Erythroblast (primary cell): ENCODE measurements around the gene IRAK1.

Experiments used
- DNase-seq, 2 experiments: peaks; one replicate each; lab custom pipeline; 2025; lab: John Stamatoyannopoulos, UW
- GATA1 ChIP-seq: IDR thresholded peaks from 2 replicates; pipeline ENCODE4 v1.6.1; 2011; ENCODE audit warnings: low read depth, mild to moderate bottlenecking, control low read depth, low read length, moderate library complexity
- POLR2A ChIP-seq: IDR thresholded peaks from 2 replicates; pipeline ENCODE4 v1.6.1; 2011; ENCODE audit warnings: mild to moderate bottlenecking, low read length

The IRAK1 gene

DNA sequence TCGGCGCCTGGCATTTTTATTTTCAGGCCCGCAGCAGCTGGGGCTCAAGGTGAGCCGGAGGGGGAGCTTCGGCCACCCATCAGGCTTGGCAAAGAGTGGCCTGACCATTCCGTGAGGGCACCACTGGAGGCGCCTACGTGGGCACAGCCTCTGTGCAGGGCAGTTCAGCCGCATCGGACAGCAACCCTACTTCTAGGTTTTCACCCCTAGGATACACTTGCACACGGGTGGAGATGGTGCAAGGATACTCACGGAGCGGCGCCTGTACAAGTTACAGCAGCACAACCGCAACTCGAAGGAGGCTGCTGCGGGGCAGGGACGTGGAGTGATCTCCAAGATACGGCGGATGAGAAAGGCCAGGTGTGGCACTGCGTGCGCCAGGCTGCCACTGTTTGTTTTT lies 58.9 kb downstream of the IRAK1 start:
- no peak for TF ChIP-seq GATA1
- TF ChIP-seq POLR2A = no peak
- DNase-seq = no peak
